Measurements from ENCODE around the gene DPP4. TPM values are rescaled to one million over a fixed set of nuclear protein-coding genes. Genes with fewer than 3 reads are reported as not detected.

DPP4 gene
- total RNA-seq, 1 experiment from 2014 or later = 17.5 TPM

DNA sequence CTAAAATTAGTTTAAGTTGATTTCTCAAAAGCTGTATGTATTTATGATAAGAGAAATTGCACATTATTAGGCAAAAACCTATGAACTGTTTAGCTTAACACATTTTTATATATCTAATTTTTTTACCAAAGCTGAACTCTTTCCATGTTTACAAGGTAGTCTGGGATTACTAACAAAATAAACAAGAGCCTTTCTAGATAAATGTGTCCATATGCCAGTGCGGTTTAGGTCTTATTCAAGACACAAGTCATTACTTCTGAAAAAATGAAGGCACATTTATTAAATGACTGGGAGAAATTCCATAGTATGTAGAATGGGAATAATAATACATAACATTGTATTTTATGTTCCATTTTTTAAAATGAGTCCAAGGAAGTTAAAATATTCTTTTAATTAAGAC, 82.0 kb downstream of the DPP4 start:
- peak; percentile 50 for DNase-seq (ENCODE audit: low read depth)

DNA sequence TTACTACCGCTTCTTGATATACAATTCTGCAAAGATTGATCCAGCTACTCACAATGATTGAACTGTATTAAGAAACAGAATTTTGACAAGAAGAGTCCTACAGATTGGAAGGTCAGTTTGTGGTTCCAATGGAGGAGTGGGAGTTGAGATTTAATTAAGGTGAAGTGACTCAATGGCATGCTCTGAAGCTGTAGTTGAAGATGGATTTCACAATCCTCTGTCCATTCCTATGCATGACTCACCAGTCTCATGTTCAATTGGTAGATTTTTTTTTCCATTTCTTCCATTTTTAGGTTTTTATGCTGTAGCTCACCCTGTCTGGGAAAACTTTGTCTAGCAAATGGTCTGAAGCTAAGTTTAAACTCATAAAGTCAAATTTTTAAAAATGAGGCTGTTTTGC, 83.3 kb downstream of the DPP4 start:
- peak; percentile 90 for DNase-seq (ENCODE audit: low read depth)

DNA sequence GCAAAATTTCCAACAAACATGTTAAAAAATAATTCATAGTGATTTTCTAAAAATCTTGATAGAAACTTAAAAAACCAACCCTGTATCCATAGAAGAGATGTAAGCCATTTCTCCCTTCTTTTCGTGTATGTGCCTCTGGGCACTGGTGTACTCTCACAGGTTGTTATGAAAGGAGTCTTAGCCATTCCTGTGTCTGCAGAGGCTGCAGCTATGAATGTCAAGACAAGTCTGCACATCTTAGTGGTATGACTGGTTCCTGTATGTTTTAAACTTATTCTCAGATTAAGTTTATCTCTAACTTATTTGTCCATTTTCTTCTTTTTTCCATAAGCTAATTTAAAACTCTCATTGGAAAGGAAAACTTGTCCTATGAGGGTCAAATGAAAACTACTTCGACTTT, 84.0 kb downstream of the DPP4 start:
- DNase-seq (ENCODE audit: low read depth) = no peak

DNA sequence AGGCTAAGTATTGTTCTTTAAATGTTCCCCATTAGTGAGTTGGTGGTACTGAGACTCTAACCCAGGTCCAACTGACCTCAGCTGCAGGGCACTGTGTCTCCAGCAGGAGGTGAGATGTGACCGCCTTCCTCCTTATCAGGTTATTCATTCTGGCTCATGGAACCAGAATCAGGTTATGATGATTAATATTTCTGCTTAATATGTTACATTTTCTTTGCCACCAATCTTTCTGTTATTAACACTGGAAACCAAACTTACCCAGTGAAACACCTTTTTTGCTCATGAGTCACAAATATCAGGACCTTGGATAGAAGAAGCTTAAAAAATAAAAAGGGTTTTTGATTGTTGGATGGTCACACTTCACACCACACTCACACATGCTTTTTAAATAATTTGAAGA, 85.4 kb downstream of the DPP4 start:
- DNase-seq (ENCODE audit: low read depth) = peak; percentile 21

DNA sequence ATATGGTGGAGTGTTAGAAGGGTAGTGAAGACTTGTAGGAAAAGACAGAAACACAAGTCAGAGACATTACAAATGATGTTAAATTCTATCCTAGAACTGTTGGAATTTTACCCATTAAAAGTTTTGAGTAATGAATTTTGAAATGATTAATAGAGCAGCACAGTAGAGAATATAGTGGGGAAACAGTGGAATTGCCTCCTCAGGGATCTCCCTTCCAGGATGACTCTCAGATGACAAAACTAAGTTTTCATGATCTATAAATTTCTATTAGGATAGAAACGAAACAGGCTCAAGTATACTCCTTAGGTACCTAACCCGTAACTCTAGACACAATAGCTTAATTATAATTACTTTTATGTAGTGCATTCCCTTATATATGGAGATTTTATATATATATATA, 86.7 kb downstream of the DPP4 start:
- DNase-seq (ENCODE audit: low read depth) = no peak

DNA sequence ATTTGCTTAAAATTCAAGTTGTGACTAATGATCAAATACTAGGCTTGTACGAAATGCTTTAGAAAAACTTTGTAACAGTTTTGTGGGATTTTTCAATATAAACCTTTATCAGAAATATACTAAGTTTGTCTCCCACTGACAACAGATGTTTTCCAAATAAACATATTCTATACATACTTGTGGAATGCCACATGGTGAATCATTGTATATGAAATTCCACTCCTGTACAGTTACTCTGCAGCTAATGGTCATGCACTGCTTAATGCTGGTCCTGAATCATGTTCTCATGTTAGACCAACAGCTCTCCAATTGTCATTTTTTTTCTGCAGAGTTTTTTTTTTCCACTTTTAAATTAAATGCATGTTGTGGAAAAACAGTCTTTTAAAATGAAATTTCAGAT, 90.1 kb downstream of the DPP4 start:
- no peak for DNase-seq (ENCODE audit: low read depth)

DNA sequence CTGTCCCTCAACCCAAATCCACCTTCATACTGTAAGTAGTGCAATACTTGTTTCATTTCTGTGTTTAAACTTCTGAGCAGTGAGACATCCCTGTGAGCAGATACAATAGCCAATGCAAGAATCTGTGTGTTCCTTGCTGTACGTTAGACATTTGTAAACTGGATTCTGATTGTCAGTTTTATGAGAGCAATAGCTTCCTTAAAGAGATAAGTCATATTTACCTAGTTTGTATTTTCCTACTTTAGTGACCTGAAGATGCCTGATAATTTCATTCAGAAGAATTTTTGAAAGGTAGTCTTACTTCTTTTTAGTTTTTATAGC, 90.7 kb downstream of the DPP4 start:
- DNase-seq (ENCODE audit: low read depth) = no peak

DNA sequence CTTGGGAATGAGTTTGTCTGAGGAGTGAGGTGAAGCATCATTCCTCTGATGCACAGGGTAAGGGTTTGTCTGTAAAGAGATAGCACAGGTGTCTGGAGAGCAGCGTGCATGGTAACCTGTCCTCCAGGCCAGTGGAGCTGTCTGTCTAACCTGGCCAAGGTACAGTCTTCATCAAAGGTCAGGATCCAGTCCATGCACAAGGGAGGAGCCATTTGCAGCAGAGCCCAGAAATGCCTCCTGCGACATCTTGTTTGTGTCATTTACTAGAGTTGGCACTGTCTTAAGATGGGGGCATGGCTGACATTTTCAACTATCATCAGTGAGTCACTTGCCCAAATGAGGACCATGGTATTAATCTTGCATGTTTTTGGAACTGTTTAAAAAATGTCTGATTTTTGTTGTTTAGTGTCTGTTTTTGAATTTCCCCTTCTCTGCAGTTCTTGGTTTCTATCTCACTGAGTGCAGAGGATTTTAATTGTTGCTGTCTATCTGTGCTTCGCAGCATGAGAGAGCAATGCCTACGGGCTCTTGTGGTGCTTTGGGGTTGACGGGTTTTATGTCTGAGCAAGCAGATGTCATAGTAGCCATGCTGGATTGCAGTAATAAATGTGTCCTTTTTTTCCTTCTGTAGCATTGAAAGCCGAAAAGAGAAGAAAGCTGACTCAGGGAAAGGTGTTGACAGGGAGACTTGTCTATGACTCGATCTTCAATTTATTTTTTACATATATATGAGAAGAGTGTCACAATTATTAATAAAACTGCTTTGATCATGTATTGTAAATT, 91.3 kb downstream of the DPP4 start:
- DNase-seq (ENCODE audit: low read depth) = no peak

DNA sequence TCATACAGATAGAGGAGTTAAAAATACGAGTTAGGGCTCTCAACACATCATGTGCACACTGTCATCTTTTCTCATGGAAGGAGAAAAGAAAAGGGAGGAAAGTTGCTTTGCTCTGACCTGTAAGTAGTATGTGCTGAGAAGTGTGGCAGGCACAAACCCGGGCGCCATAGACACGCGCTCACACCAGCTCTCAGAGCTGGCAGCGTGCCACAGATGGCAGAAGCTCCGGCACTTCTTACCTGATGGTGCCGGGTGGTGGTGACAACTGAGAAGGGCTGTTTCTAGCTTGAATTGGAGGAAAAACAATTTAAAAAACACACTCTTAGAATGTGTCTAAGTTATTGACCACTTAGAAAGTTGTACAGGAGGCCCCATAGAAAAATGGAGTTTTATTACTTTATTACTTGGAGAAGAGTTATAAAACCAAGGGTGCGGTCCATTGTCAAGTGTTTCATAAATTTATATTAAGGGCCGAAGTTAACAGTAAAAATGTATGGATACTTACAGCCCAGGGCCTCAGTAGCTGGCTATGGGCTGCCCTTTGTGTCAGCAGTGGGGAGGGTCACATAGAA, 92.2 kb downstream of the DPP4 start:
- DNase-seq (ENCODE audit: low read depth) = no peak

DNA sequence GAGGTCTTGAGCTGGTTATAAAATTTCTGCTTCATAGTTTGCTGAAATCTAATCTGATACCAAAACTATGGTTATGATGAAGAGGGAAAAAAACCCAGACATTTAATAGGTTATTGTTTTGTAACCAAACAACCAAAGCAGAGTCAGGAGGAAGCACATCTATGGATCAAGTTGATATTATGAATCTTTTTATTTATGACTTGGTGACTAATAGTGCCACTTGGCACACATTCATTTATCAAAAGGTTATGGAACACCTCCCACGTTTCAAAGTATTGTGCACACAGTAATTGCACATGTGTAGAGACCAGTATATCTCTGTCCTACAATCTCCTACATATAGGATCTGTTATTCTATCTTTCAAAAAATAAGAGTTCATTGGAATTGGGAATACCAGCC, 93.0 kb downstream of the DPP4 start:
- DNase-seq (ENCODE audit: low read depth) = no peak

DNA sequence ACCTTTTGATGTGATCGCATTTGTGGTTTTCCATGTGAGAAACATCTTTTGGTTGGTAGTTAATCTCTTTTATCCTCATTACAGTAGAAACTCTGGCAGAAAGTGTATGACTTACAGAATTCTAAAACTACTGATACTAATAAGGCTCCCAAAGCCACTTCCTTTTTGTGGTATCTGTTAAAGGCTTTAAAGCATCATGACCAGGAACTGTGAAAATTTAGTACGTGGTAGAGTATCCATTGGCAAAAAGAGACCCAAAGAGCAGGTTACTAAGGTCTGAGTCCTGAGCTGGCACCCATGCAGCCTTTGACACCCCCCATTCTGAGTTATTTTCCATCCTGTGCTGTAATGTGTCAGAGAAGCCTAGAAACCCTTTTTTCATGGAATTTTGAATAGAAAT, 94.5 kb downstream of the DPP4 start:
- DNase-seq (ENCODE audit: low read depth) = no peak

DNA sequence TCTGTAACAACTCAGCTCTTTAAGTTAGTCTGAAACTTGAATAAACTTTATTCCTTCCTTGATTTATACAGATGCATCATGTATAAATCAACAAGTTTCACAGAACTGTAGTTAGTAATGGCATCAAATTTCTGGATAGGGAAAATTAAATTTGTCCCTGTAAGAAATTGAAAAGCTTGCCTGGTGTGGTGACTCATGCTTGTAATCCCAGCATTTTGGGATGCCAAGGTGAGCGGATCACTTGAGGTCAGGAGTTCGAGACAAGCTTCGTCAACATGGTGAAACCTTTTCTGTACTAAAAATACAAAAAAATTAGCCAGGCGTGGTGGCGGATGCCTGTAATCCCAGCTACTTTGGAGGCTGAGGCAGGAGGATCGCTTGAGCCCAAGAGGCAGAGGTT, 96.1 kb downstream of the DPP4 start:
- DNase-seq (ENCODE audit: low read depth) = peak; percentile 68

DNA sequence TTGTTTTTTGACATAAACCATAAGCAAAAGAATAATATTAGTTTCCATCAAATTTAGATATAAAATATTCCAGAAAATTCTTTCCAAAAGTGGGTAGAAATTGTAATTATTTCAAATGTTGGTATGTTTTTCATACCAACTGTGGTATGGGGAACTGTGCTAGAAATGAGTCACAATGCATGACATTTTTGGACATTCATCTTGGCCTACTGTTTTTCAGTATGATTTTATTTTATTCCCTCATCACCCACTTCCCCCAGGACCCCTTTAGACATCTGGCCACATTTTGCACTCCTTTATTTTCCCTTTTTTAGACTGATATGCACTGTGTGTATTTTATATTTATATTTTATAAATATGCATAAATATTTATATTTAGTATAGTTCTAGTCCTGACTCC, 97.1 kb downstream of the DPP4 start:
- no peak for DNase-seq (ENCODE audit: low read depth)

DNA sequence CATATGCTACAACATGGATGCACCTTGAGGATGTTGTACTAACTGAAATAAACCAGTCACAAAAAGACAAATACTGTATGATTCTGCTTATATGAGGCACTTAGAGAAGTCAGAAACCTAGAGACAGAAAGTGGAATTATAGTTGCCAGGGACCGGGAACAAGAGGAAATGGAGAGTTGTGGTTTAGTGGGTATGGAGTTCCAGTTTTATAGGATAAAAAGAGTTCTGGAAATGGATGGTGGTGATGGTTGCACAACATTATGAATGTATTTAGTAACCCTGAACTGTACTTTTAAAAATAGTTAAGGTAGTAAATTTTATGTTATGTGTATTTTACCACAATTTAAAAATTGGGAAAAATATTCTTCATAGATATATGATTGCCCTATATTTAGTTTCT, 97.7 kb downstream of the DPP4 start:
- peak; percentile 43 for DNase-seq (ENCODE audit: low read depth)

DNA sequence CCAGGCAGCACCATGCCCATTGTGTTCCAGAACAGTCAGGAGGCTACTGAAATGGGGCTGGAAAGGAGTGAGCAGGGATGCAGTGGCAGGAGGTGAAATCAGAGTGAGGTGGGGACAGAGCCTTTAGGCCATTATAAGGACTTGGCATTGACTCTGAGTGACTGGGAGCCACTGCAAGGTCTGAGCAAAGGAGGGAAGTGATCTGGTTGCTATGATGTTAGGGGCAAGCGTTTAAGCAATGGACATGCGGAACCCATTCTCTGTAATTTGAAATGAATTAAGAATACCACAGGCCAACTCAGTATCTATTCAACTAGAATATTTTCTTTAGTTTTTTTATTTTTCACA, 98.2 kb downstream of the DPP4 start:
- no peak for DNase-seq (ENCODE audit: low read depth)

DNA sequence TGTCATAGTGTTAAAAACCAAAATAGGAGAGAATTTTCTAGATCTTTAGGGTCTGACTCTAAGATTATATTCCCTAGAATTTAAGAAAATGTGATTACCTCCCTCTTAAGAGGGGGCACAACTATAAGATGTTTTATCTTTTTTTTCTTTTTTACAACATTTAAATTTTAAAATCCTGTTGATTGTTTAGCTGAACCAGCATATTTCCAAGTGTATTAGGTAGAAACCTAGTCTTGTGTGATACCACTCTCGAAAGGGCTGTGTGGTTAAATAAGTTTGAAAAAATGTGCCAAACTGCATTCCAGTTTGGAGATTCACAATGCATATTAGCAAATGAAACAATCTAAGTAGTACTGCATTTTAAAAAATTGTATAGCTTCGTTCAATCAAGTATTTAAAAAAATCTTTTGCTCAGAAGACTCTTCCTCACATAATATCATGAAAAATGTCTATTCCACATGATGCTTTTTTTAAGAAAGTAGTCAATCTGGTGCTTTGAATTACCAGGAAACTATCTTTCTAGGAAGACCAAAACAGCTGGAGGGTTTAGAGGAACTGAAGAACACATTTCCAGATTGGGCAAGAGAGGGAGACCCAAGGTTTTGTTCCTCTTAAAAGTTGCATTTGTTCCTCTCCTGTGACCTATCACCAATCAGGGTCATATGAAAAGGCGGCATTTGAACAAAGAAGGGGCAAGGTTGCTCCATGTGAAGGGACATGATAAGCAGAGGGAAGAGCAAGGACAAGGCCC, 98.8 kb downstream of the DPP4 start:
- peak; percentile 35 for DNase-seq (ENCODE audit: low read depth)

DNA sequence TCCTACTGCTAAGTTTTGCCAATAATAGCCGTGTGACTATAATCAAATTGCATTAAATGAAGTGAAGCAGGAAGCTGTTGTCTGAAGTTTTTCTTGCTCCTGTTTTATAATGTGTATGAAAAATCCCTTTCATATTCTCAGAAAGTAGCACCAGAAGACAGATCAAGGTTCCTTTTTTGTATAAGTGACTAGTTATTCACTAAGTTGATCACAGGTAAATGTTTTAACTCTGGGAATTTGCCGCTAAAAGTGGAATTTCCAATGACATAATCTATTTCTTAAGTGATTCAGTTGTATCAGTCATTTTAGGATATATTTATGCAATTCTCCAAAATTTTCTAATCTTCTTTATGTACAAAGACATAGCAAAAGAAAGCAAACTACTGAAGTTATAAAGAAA, 99.6 kb downstream of the DPP4 start:
- no peak for DNase-seq (ENCODE audit: low read depth)

DNA sequence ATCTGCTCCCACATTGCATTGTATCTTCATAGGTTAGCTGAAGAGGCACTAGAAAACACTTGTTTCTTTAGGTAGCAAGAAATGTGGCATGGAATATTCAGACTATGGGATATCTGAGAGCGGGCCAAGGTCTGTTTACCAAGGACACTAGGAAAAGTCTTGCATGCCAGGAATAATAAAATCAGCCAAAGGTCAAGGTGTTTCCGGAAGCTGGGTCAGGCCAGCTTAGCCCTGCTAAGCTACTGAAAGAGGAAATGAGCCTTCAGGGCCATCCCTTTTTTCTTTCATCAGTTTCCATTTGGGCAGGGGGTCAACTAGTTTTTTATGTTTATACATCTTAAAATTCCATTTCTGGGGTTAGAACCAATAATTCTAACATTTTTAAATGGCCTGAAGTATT, 101.1 kb downstream of the DPP4 start:
- no peak for DNase-seq (ENCODE audit: low read depth)

DNA sequence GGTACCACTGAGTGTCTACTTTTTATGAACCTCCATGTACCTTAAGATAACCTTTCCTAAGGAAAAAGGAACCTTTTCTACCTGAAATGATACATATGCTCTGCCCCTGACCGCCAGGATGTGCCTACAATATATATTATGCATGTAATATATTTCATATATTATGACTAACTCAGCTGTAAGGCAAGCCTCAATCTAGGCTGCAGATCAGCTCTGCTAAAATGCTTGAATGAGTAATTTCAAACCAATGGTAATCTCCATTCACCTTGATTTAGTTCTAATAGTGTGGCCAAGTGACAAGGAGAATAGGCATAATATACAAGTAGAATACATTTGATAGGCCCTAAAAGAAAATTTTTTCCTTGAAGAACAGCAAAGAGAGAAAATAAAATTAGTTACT, 101.8 kb downstream of the DPP4 start:
- no peak for DNase-seq (ENCODE audit: low read depth)

DNA sequence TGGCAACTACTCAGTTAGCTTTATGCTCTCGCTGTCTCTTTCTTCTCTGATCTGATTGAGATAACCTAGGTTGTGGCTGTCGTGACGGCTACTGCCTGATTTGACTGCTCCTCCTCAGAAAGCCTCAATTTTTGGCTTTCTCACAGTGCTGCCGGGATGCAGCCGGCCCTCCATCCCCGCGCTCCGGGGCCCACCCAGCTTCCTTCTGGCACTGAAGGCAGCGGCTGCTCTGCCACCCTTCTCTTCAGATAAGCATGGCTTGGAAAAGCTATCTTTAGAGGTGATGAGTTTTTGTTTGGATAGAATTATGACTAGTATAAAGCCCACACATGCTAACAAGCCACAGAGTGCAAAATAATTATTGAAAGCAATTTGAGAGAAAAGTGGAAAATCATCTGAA, 102.5 kb downstream of the DPP4 start:
- no peak for DNase-seq (ENCODE audit: low read depth)

DNA sequence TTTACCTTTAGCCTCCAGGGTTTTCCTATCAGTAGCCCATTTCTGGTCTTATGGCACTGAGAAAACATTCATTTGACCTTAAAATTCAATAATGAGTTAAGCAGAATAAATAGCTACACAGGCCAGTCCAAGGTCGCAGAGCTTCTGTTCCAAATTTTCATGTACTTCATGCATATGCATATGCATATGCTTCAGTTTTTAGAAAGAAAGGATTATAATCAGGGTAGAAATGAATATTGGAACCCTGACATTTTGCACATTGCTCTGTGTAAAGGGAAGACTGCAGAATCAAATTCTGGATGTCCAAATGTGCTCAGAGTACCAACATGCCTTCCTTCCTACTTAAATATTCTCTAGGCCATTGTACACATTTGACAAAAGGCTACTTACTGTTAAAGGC, 104.9 kb downstream of the DPP4 start:
- no peak for DNase-seq (ENCODE audit: low read depth)

DNA sequence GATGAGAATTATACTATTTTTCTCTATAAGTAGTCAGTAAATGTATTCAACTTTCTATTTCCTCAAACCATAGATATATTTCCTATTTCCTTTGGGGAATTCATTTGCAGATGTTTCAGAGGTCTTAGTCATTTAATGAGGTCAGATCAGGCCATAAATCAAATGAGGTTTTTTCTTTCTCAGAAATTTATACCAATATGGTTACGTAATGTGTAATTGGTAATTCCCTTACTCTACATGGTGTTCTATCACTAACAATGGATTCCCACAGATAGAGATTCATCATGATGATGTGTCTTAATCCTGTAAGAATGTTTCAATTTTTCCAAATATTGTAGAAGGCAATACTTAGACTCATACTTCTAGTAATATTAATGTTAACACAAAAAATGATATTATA, 108.0 kb downstream of the DPP4 start:
- peak; percentile 51 for DNase-seq (ENCODE audit: low read depth)

DNA sequence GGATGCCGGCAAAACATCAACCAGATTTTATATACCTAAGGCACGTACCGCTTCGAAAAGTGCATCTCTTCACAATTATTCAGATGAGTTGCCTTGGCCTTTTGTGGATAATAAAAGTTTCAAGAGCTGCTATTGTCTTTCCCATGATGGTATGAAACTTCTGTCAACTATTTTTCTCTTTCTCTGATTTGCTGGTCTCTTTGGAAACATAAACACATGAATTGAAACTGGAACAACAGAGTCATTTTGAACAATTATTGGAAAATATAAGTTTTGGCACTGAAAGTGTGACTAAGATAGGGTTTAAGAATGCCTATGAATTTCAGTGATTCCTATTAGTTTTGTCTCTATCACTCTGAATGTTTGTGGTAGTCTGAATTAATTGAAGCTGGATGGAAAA, 109.9 kb downstream of the DPP4 start:
- no peak for DNase-seq (ENCODE audit: low read depth)

DNA sequence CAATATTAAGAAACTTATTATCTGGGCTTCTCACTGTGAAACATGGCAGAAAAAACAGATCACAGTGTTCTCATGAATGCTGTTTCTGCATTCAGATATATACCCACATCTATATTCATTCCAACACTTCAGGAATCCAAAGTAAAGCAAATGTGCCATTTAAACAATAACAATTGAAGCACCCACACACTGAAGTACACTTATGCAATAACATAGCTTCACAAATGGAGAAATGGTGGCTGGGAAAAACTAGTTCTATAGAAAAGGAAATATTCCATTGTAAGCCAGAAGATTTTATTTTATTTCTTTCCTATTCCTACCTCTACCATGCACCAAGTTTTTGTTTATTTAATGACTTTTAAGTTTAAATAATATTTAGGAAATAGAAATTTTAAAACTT, 111.9 kb downstream of the DPP4 start:
- DNase-seq (ENCODE audit: low read depth) = no peak

Data from M059J (cell line).